Retina (tissue), 1 donor: ENCODE measurements around the gene GRID2.

ENCODE experiments used
- DNase-seq: peaks from one replicate; pipeline ENCODE4 v3.0.0-alpha.2; 2016

GRID2 gene

GRCh38 chr4:93710847-93711430, 1407.2 kb downstream of the GRID2 start:
- no peak for DNase-seq

DNA sequence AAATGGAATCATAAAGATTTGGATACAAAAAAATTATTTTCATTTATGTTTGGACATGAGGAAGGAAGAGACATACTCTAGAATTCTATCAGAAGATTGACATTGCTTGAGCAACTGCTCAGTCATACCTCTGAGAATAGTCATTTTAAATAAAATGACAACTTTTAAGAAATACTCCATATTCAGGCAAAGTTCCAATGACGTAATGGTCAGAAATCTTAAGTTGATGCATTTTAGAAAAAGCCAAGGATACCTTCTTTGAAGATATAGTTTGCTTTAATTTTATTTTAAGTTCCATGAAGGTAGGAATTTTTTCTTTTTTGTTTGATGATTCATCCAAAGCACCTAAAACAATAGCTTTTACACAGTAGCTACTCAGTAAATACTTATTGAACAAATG, 1414.5 kb downstream of the GRID2 start:
- no peak for DNase-seq

- DNase-seq, result no peak
Measured at GRCh38 chr4:93719552-93719951, 1415.8 kb downstream of the GRID2 start.

- no peak for DNase-seq
Measured at GRCh38 chr4:93722446-93722845, 1418.7 kb downstream of the GRID2 start.

GRCh38 chr4:93730251-93730650, 1426.5 kb downstream of the GRID2 start:
- DNase-seq, result no peak

GRCh38 chr4:93730760-93731159, 1427.0 kb downstream of the GRID2 start:
- DNase-seq, result no peak

- peak; percentile 25 for DNase-seq
Measured at GRCh38 chr4:93731456-93731855, 1427.7 kb downstream of the GRID2 start.

DNA sequence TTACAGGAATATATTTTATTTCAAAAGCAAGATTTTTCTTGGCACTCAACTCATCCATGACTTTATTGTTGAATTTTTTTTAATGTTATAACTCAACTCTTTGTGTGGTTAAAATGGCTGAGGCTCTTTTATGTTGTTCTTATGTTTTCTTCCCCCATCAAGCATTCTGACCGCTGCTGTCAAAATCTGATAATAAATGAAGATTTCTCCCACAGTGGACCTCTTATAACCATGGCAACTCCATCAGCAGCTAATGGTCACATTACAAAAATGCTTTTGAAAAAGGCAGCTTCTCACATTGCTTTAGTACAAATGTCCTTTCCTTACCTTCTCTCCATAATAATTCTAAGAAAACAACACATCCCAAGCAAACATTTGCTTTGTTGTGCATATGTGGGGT, 1428.7 kb downstream of the GRID2 start:
- peak; percentile 14 for DNase-seq

DNA sequence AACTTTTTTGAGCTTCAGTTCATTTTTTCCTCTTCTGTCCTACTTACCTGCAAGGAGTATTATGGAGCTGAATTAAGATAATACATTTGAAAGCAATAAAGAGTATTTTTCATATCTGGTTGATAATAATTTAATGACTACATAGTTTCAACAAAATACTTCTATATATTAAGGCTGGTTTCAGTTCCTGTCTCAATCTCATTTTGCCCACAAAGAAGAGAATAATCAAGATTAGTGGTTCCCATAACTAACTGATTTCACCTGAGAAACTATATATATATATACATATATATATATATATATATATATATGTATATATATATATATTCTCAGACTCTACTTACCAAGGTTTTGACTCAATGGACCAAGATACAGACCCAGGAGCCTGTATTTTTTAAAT, 1437.1 kb downstream of the GRID2 start:
- DNase-seq, result no peak

- no peak for DNase-seq
Measured at GRCh38 chr4:93743022-93743421, 1439.3 kb downstream of the GRID2 start.

- no peak for DNase-seq
Measured at GRCh38 chr4:93743635-93744034, 1439.9 kb downstream of the GRID2 start.

- DNase-seq, result no peak
Measured at GRCh38 chr4:93744961-93745360, 1441.2 kb downstream of the GRID2 start.

DNA sequence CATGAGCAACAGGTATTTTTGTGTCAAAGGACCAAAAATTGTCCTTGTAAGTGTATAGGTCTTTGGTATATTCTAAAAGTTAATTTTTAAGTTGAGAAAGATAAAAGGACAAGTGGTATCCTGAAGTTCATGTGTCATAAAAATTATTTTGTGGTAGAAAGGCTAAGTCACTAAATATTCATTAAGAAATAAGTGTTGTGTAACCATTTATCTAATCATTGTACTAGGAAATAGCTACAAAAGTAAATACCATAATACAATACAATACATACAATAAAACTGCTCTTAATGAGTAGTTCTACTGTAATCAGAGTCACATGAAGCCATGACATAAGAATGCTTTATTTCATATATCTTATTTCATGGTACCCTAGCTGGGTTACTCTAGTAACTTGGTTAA, 1442.3 kb downstream of the GRID2 start:
- DNase-seq, result no peak

DNA sequence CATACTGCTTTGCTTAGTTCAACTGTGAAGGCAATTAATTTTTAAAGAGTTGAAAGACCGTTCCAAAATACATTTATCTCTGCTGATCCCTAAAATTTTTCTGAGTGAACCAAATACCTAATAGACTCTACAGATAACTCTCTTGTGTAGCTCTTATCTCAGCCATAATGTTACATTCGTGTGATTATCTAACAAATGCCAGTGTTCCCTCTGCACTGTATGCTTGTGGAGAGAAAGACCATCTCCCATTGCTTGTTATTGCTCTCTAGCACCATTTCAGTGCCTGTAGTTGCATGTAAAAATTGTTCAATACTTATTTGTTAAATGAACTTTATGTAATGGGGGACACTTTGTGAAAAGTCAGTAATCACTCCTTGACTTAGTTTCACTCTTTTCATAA, 1443.5 kb downstream of the GRID2 start:
- no peak for DNase-seq

GRCh38 chr4:93748373-93749291, 1444.9 kb downstream of the GRID2 start:
- no peak for DNase-seq

DNA sequence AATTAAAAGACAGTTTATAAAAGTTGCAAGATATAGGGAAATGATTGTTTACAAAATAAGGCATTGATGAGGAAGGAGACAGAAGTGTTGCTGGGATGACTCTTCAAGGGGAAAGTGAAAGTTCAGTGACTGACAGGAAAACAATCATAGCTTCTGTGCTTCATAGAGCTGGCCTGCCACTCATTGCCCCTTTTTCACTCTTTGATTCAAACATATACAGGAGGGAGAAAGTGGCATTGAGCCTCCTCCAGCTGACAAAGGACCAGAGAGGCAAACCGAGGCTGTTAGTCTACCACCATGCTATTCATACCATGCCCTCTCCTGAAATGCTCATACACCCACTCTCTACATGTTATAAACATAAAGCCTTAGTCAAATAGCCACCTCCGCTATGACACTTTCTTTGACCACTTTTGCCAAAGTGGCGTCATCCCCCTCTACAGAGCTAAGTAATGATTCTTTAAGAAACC, 1445.6 kb downstream of the GRID2 start:
- DNase-seq, result no peak

GRCh38 chr4:93751411-93751810, 1447.6 kb downstream of the GRID2 start:
- no peak for DNase-seq

DNA sequence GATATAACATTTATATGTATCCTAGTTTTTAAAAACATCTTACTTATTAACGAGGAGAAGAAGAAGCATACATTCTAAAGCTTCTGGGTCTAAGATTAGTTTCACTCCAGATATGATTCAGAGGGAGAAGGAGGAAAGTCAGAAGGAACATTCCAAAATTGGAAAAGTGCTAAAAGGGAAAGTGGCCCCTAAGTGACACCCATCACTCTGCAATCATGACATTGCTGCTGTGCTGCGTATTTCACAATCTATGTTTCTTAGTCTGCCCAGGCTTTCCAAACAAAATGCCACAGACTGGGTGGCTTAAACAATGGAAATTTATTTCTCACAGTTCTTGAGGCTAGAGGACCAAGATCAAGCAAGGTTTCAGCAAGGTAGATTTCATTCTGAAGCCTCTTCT, 1452.3 kb downstream of the GRID2 start:
- DNase-seq, result no peak

GRCh38 chr4:93759506-93759905, 1455.7 kb downstream of the GRID2 start:
- no peak for DNase-seq

- no peak for DNase-seq
Measured at GRCh38 chr4:93760284-93760683, 1456.5 kb downstream of the GRID2 start.

DNA sequence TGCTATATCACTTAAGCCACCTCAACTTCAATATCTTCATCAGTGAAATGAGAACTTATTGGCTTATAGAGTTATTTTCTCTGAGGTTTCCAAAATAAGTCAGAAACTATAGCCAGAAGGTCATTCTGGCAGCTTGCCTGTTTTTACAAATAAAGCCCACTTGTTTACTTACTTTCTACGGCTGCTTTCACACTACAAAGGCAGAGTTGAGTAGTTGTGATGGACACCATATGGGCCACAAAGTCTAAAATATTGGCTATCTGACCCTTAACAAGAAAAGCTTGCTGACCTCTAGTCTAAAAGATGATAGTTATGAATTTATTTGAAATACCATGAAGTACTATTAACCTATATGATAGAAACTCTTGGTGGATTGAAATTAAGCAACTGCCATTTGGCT, 1457.5 kb downstream of the GRID2 start:
- no peak for DNase-seq

DNA sequence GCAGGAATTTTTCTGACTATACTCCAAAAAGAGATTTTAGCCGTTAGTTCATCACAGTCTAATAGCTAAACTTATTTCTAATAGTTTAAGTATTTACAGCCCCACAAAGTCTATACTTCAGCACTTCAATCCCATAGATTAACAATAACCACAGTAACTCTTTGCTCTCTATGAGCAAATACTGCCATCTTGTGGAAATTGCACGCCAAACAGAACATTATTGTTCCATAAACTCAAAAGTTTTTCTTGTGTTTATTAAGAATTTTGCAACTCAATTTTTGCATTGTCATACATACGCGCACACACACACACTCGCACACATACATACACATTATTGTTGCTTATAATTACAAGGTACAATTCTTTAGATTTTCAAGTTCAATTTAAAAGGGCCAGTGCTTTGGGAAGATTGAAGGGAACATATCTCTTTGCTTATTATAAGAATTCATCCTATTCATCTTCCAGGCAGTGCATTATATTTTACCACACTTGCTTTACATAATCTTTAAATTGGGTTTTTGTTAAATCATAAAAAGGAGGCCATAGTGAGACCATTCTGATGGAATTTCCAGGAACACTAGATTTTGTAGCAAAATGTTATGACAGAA, 1461.0 kb downstream of the GRID2 start:
- DNase-seq, result peak; percentile 63

GRCh38 chr4:93767917-93768316, 1464.2 kb downstream of the GRID2 start:
- no peak for DNase-seq

GRCh38 chr4:93770201-93770600, 1466.4 kb downstream of the GRID2 start:
- no peak for DNase-seq
